SHP77 (cell line): ENCODE measurements around the gene EXPH5.

Experiments used
- DNase-seq, 2 experiments: peaks; one replicate each; lab custom pipeline; 2025; lab: John Stamatoyannopoulos, UW

Gene EXPH5

GRCh38 chr11:108559904-108560303, 33.7 kb downstream of the EXPH5 start:
- DNase-seq: no peak

DNA sequence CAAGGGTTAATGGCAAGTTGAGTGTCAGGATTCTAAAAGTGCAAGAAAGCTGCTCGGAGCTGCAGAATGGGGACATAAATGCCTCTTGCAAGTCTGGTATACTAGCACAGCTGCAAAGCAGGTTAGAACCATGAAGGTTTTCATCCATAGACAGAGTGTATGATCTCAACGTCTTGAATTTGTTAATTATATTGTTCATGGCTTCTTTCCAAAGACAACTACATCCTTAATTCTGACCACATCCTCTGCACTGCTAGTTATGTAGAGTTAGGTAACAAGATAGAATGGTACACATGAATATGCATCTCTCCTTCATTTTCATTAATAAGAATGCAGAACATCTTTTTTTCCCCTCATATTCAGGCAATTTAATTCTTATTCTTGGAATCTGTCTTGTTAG, 34.2 kb downstream of the EXPH5 start:
- no peak for DNase-seq

- no peak for DNase-seq
Observed at GRCh38 chr11:108558222-108558621, 35.3 kb downstream of the EXPH5 start.

- no peak for DNase-seq
Observed at GRCh38 chr11:108556019-108556418, 37.5 kb downstream of the EXPH5 start.

- DNase-seq: no peak
Observed at GRCh38 chr11:108551651-108552462, 41.7 kb downstream of the EXPH5 start.

DNA sequence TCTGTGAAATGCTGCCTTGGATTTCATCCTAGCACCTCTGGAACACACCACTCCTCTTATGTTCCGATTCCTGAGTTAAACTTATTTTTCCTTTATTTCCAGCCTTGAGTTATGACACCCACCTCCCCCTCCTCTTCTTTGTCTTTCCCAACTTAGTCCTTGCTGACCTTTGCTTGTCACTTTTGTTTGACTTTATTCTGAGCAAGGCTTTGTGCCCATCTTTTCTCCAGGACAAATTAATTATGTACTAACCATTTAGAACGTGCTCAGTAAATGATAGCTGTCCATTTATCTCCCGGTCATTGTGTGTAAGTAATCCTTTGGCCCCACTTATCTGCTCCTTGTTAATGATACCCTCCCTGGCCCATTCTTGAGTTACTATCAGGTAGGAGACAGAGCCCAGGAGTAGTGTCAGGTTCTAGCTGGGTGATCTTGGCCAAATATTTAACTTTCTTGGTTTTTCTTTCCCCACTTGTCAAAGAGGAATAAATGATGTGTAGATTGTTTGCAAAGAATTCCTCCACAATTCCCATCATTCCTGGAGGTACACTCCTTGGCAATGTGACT, 44.2 kb downstream of the EXPH5 start:
- no peak for DNase-seq

- DNase-seq: no peak
Observed at GRCh38 chr11:108545909-108546501, 47.6 kb downstream of the EXPH5 start.

- no peak for DNase-seq
Observed at GRCh38 chr11:108543316-108543964, 50.1 kb downstream of the EXPH5 start.

GRCh38 chr11:108541531-108541930, 52.0 kb downstream of the EXPH5 start:
- DNase-seq: no peak

DNA sequence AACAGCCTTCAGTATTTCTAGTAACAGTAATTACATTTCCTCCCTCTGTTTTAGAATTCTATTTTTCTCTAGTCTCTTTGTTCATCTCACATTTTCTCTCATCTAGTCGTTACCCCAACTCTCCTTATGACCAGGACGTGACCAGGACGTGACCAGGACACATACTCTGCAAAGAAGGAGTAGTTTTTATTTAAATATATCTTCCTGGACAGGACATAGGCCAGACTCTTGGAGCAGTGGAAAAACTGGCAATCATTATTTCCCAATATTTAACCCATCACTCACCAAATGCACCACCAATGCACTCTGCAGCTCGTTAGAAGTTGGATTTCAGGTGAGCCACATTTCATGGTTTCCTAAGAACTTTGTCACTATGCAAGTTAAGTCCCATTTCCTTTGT, 55.1 kb downstream of the EXPH5 start:
- no peak for DNase-seq

- DNase-seq: no peak
Observed at GRCh38 chr11:108538022-108538424, 55.5 kb downstream of the EXPH5 start.

DNA sequence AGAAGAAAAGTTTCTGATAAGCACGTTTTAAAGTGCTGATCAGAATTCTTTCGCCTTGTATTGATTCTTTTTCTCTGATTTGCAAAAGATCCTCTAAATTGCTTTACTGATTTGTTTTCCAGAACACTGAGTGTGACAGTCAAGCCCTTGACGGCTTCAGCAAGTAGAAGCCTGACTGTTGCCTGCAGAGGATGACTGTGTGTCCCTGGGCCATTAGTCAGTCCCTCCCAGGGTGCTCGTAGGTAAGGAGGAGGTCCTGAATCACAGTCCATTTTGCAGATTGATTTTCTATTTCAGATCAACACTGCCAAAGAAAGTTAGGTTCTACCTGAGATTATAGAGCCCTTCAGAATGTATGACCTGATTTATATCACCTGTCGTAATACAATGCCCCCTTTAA, 56.8 kb downstream of the EXPH5 start:
- DNase-seq: no peak

DNA sequence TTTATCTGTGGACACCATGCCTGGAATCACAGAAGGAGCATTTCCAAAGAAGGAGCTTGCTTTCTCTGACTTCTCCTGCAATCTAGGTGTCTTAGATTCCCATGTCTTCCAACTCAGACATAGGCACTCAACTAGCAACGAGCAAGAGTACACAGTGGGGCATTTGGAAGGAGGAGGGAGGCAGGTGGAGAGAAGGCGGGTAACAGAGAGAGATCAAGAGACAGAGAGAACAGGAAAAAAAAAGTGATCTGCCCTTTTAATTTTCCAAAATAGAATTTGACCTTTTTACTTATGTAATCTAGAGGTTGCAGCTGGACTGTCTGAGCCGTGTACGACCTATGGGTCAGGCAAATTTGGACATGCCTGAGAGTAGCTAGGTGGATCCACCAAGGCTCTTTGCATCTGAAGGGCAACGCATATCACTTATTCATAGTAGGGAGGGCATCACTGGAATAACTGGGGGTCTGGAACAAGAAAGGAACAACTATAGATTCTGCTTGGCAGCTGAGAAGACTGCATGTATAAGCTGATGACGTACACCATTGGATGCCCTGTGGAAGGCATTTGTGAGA, 58.1 kb downstream of the EXPH5 start:
- DNase-seq: no peak

- DNase-seq: no peak
Observed at GRCh38 chr11:108534274-108534882, 59.2 kb downstream of the EXPH5 start.

DNA sequence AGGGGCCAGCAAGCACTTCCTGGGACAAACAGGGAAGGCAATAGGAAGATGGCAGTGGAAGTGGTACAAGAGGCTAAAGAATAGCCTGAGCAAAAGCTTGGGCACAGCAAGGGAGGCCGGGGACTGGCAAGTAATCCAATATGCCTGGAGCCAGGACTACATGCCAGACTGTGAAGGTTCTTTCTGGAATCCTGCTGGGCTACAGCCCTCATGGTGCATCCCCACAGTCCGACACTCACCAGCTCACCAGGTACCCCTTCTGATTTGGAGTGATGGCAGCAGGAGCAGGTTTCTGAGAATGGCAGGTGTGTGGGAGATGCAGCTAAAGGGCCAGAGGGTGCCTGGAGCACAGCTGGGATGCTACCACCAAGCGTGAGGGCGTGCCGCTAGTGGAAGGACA, 63.1 kb downstream of the EXPH5 start:
- DNase-seq: no peak

- no peak for DNase-seq
Observed at GRCh38 chr11:108527382-108527781, 66.2 kb downstream of the EXPH5 start.

DNA sequence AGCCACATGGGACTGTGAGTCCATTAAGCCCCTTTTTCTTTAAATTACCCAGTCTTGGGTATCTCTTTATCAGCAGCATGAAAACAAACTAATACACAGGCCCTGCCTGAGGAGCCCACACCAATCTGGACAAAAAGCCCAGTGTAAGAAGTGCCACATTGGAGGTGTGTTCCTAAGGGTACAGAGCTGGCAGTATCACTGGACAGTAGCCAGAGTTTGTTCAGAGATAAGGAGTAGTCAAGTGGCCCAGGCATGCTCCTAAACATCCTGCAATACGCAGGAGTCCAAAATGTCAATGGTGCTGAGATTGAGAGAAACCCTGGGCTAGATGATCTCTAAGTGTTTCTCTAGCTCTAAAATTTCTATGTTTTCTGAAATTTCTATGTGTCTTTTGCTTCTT, 68.4 kb downstream of the EXPH5 start:
- no peak for DNase-seq

DNA sequence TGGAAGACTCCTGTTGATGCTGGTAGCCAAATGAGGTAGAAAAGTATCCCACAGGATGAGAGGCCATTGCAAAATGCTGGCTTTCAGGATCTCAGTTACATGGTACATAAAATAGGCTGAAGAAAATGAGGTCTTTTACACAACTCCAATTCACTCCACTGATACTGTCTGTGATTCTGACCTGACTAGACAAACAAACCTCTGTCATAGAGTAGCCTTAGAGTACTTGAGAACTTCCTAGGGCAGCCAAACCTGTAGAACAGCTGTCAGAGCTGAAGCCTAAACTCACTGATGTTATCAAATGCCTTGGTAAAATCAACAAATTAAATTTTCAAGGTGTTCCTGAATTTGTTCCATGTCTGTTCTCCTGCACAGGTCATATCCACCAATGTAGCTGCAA, 69.1 kb downstream of the EXPH5 start:
- DNase-seq: no peak

DNA sequence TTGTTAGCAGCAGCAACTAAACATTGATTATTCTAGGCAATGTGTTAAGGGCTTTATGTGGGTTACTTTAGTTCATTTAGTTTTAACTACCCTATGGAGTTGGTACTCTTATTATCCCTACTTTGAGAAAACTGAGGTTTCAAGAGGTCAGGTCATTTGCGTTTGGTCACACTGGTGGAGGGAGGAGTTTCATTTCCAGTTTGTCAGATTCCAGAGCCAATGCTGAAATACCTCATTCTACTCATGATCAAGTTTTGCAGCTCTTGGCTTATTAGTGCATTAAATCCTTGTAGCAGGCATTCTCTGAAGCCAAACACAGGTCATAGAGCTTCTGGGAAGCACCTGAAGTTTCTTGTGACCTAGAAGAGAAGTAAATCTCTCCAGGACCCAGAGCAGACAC, 71.2 kb downstream of the EXPH5 start:
- DNase-seq: no peak

GRCh38 chr11:108518581-108518980, 75.0 kb downstream of the EXPH5 start:
- DNase-seq: no peak

DNA sequence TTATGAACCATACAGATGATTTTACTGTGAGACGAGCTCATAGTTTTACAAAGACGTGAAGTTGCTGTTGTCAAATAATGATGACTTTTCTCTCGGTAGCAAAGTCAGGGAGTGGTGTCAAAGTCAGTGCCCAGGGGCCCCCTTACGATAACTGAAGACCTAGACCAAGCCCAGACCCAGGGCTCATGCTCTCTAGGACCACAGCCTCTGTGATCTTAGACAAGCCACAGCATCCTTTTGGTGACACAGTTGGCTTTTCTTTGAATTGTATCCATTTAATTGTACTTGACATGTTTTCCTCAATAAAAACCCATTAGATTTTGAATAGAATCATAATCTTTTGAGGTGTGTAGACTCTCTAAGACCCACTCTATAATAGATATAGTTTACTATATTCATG, 77.4 kb downstream of the EXPH5 start:
- no peak for DNase-seq

DNA sequence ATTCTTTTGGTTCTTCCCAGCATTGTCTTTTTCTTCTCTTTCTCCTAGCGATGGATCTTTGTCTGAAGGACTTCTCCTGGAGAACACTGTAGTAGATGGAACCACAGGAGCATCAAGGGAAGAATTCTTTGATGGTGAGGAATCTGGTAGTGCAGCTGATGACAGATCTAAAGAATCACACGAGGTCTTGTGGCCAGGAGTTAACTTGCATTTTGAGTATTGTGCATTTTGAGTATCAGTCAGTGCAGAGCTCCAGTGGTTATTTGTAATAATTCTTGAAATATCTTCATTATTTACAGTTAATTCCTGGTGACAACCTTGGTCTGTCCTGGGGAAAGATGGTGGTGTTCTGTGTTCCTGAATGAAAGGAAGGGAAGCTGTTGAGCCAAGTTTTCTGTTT, 80.9 kb downstream of the EXPH5 start:
- DNase-seq: no peak
